GM23338 (cell line): ENCODE results near the gene KRTAP4-8. TPM values are rescaled to one million over a fixed set of nuclear protein-coding genes. Genes with fewer than 3 reads are reported as not detected.
"Not testable (repeated sequence)": the region's sequence is repeated elsewhere in the genome, so short reads cannot be mapped to it uniquely, and the experiment has no call there.

Source experiments
- ATAC-seq: fragments of 200-7000 bp; cut with Tn5 transposase; 3 replicates; pipeline ENCODE4 v1.9.1; 2020
- DNase-seq: peaks from one replicate; pipeline ENCODE4 v3.0.0-alpha.2; 2015; ENCODE audit warnings: low spot score
- H2AFZ ChIP-seq: fragments of 200-600 bp; sonication (generic); 2 replicates; pipeline ENCODE4 v1.8.0; 2016; ENCODE audit warnings: antibody characterized with exemption, mild to moderate bottlenecking, moderate library complexity
- H3F3A ChIP-seq: fragments of 200-600 bp; sonication (generic); replicated peaks from 2 replicates; pipeline ENCODE4 v1.8.0; 2017; ENCODE audit warnings: antibody characterized with exemption, mixed run types, low read depth
- H3K27ac ChIP-seq: fragments of 200-600 bp; sonication (generic); 2 replicates; pipeline ENCODE4 v1.6.1; 2016; ENCODE audit warnings: low read depth
- H3K27me3 ChIP-seq: fragments of 200-600 bp; sonication (generic); 2 replicates; pipeline ENCODE4 v1.8.0; 2016; ENCODE audit warnings: mild to moderate bottlenecking, mixed run types, moderate library complexity; ENCODE audit not compliant: insufficient read depth
- H3K36me3 ChIP-seq: fragments of 200-600 bp; sonication (generic); 2 replicates; pipeline ENCODE4 v1.8.0; 2016; ENCODE audit warnings: mild to moderate bottlenecking; ENCODE audit not compliant: insufficient read depth
- H3K4me1 ChIP-seq: fragments of 200-600 bp; sonication (generic); 2 replicates; pipeline ENCODE4 v1.8.0; 2016; ENCODE audit warnings: mild to moderate bottlenecking, moderate library complexity; ENCODE audit not compliant: insufficient read depth
- H3K4me2 ChIP-seq: fragments of 200-600 bp; sonication (generic); 2 replicates; pipeline ENCODE4 v1.7.1; 2017; ENCODE audit warnings: mixed run types
- H3K4me3 ChIP-seq: fragments of 200-600 bp; sonication (generic); 2 replicates; pipeline ENCODE4 v1.6.1; 2016; ENCODE audit warnings: mixed run types
- H3K79me2 ChIP-seq: fragments of 200-600 bp; sonication (generic); replicated peaks from 2 replicates; pipeline ENCODE4 v1.8.0; 2017; ENCODE audit warnings: mild to moderate bottlenecking; ENCODE audit not compliant: insufficient read depth
- H3K9me2 ChIP-seq: fragments of 200-600 bp; sonication (generic); 2 replicates; pipeline ENCODE4 v1.8.0; 2017; ENCODE audit not compliant: insufficient read depth
- H4K20me1 ChIP-seq: fragments of 200-600 bp; sonication (generic); replicated peaks from 2 replicates; pipeline ENCODE4 v1.8.0; 2017; ENCODE audit warnings: mild to moderate bottlenecking; ENCODE audit not compliant: insufficient read depth
- H3K27ac Mint-ChIP-seq: 2 replicates; pipeline ENCODE4 v1.8.0; 2020; ENCODE audit warnings: inconsistent platforms, mild to moderate bottlenecking, moderate library complexity, mixed read lengths
- H3K27me3 Mint-ChIP-seq: 3 replicates; pipeline ENCODE4 v1.8.0; 2022; ENCODE audit warnings: low read depth, mild to moderate bottlenecking, moderate library complexity, mixed read lengths, inconsistent platforms; ENCODE audit not compliant: insufficient read depth, poor library complexity
- H3K36me3 Mint-ChIP-seq: 3 replicates; pipeline ENCODE4 v1.8.0; 2021; ENCODE audit warnings: low read depth, mild to moderate bottlenecking, inconsistent platforms, moderate library complexity, mixed read lengths
- H3K4me1 Mint-ChIP-seq: 3 replicates; pipeline ENCODE4 v1.8.0; 2020; ENCODE audit warnings: mild to moderate bottlenecking, inconsistent platforms, mixed read lengths
- H3K4me3 Mint-ChIP-seq: 3 replicates; pipeline ENCODE4 v1.8.0; 2021; ENCODE audit warnings: moderate library complexity, mild to moderate bottlenecking, inconsistent platforms, mixed read lengths
- H3K9me3 Mint-ChIP-seq: 3 replicates; pipeline ENCODE4 v1.8.0; 2020; ENCODE audit warnings: moderate library complexity, mild to moderate bottlenecking, inconsistent platforms, mixed read lengths
- CREB1 ChIP-seq: fragments of 250-450 bp; sonication (Bioruptor Pico); IDR thresholded peaks from 2 replicates; pipeline ENCODE4 v1.5.0; 2020; ENCODE audit warnings: low read depth, mild to moderate bottlenecking, moderate library complexity
- CTCF ChIP-seq, 2 experiments: fragments of 200-600 bp in 1 of 2; sonication (generic) in 1 of 2; conservative IDR thresholded peaks; 2 replicates each; pipeline versions ENCODE4 v1.5.1 to v1.6.1; 2016 to 2017; ENCODE audit warnings: antibody characterized with exemption in 2 of 2, low read depth in 2 of 2, mild to moderate bottlenecking in 2 of 2, moderate library complexity in 1 of 2
- ETS1 ChIP-seq: IDR thresholded peaks from 2 replicates; pipeline ENCODE4 v1.6.1; 2016; ENCODE audit warnings: antibody characterized with exemption
- EZH2 ChIP-seq: fragments of 200-600 bp; sonication (generic); IDR thresholded peaks from one replicate; pipeline ENCODE4 v1.8.0; 2017; ENCODE audit warnings: antibody characterized with exemption, mild to moderate bottlenecking, low read depth; ENCODE audit not compliant: unreplicated experiment
- EZH2phosphoT487 ChIP-seq: fragments of 200-600 bp; sonication (generic); IDR thresholded peaks from one replicate; pipeline ENCODE4 v1.8.1; 2018; ENCODE audit warnings: antibody characterized with exemption; ENCODE audit not compliant: unreplicated experiment
- JUNB ChIP-seq: IDR thresholded peaks from one replicate; pipeline ENCODE4 v1.6.1; 2016; ENCODE audit warnings: antibody characterized with exemption; ENCODE audit not compliant: unreplicated experiment
- NANOG ChIP-seq: IDR thresholded peaks from 2 replicates; pipeline ENCODE4 v1.6.1; 2016; ENCODE audit warnings: antibody characterized with exemption, borderline replicate concordance
- POLR2AphosphoS5 ChIP-seq: IDR thresholded peaks from 2 replicates; pipeline ENCODE4 v1.6.1; 2016; ENCODE audit warnings: antibody characterized with exemption, low read depth
- ZNF114 ChIP-seq: fragments of 250-450 bp; sonication (Bioruptor Pico); IDR thresholded peaks from 2 replicates; pipeline ENCODE4 v1.5.0; 2020; ENCODE audit warnings: mild to moderate bottlenecking, moderate library complexity
- ZNF331 ChIP-seq: fragments of 250-450 bp; sonication (Bioruptor Pico); IDR thresholded peaks from 2 replicates; pipeline ENCODE4 v1.5.0; 2020; ENCODE audit warnings: low read depth, mild to moderate bottlenecking, moderate library complexity
- polyA plus RNA-seq: library from polyadenylated mRNA; unstranded; fragments of >200 nt; fragmentation: Nextera tagmentation; extraction: Ambion mirVana; gene quantifications from 2 replicates; pipeline ENCODE4 v1.2.1, GENCODE V29; 2016
- total RNA-seq: library from RNA; depleted of rRNA; stranded (reverse); fragments of >200 nt; shearing (Covaris generic); gene quantifications from 2 replicates; pipeline ENCODE4 v1.2.3, GENCODE V29; 2014
- TF ChIP-seq, protein P1 (sequence below): IDR thresholded peaks from one replicate; pipeline ENCODE4 v1.6.1; 2018; ENCODE audit warnings: antibody characterized with exemption; ENCODE audit not compliant: unreplicated experiment

KRTAP4-8 gene
- total and polyA plus RNA-seq, 2 experiments from 2014 or later, result not detected

DNA sequence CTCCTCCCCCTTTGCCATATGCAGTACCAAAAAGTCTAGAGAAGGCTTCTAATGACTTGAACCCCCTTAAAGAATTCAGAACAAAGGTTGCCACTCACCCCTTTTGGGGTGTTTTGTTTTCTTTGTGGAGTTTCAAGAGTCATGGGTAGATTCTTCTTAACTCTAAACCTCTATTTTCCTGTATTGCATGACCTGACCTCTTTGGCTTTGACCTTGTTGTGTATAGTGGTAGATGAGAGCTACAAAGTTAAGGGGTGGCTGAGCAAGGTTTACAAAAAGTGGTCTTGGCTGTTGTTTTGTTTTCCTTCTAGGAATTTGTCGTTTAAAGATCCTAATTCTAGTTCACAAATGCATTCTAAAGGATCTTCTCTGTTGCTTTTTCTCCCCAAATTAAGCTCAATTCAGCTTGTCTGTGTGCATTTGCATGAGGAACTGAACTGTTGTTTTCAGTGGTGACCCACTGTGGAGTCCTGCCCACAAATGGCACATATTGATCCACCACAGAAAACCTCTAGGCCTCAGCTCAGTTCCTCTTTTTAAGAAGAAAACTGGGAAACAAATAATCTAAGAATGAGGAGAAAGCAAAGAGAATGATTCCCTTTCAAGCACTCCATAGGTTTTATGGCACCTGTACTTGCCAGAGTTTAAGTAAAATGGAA lies 10.9 kb upstream of the KRTAP4-8 start:
- not testable (repeated sequence) for H3K79me2 ChIP-seq, DNase-seq, H3K27me3 ChIP-seq, H3K27me3 Mint-ChIP-seq, H3K27ac ChIP-seq, ATAC-seq, H4K20me1 ChIP-seq, H3K9me2 ChIP-seq, H3F3A ChIP-seq, H2AFZ ChIP-seq, H3K4me3 Mint-ChIP-seq, H3K4me3 ChIP-seq
- H3K36me3 Mint-ChIP-seq, result peaks cover 48% of the 10 kb centered on the region
- Histone ChIP-seq H3K36me3 (peaks cover 21% of the 10 kb centered on the region; the same call in 1 of the 2 replicates), H3K4me1 (peaks cover 25% of the 10 kb centered on the region), H3K4me2 (0 out of 2 replicates have a peak overlapping the region, but pooled peaks have one; percentile 19)
- peak overlapping the region; percentile 85 for H3K27ac Mint-ChIP-seq
- peaks cover 34% of the 10 kb centered on the region for H3K4me1 Mint-ChIP-seq
- H3K9me3 Mint-ChIP-seq, result peaks cover 50% of the 10 kb centered on the region

- Histone ChIP-seq H3K4me3 (no peak overlapping the region), H3K9me2 (no peaks in the 10 kb centered on the region), H3K36me3 (peaks cover 18% of the 10 kb centered on the region; the same call in 1 of the 2 replicates), H3K27me3 (no peaks in the 10 kb centered on the region), H3K4me1 (peaks cover 25% of the 10 kb centered on the region), H4K20me1 (no peaks in the 10 kb centered on the region), H2AFZ (no peak overlapping the region), H3F3A (no peaks in the 10 kb centered on the region), H3K79me2 (no peaks in the 10 kb centered on the region), H3K4me2 (0 out of 2 replicates have a peak overlapping the region, but pooled peaks have one; percentile 19), H3K27ac (no peak overlapping the region)
- no peak for TF ChIP-seq ZNF331 (CRISPR knock-in tag)
- no peak for TF ChIP-seq CTCF (conservative IDR thresholded peaks at IDR 0.05; ENCODE audit: low read depth in 2 of 2)
- no peak for TF ChIP-seq ETS1
- TF ChIP-seq JUNB, result no peak
- TF ChIP-seq EZH2, result no peak
- TF ChIP-seq, protein P1, sequence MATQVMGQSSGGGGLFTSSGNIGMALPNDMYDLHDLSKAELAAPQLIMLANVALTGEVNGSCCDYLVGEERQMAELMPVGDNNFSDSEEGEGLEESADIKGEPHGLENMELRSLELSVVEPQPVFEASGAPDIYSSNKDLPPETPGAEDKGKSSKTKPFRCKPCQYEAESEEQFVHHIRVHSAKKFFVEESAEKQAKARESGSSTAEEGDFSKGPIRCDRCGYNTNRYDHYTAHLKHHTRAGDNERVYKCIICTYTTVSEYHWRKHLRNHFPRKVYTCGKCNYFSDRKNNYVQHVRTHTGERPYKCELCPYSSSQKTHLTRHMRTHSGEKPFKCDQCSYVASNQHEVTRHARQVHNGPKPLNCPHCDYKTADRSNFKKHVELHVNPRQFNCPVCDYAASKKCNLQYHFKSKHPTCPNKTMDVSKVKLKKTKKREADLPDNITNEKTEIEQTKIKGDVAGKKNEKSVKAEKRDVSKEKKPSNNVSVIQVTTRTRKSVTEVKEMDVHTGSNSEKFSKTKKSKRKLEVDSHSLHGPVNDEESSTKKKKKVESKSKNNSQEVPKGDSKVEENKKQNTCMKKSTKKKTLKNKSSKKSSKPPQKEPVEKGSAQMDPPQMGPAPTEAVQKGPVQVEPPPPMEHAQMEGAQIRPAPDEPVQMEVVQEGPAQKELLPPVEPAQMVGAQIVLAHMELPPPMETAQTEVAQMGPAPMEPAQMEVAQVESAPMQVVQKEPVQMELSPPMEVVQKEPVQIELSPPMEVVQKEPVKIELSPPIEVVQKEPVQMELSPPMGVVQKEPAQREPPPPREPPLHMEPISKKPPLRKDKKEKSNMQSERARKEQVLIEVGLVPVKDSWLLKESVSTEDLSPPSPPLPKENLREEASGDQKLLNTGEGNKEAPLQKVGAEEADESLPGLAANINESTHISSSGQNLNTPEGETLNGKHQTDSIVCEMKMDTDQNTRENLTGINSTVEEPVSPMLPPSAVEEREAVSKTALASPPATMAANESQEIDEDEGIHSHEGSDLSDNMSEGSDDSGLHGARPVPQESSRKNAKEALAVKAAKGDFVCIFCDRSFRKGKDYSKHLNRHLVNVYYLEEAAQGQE, result no peak
- no peak for TF ChIP-seq NANOG
- TF ChIP-seq EZH2phosphoT487, result no peak
- no peak for TF ChIP-seq CREB1
- no peak for TF ChIP-seq POLR2AphosphoS5
- TF ChIP-seq ZNF114 (CRISPR knock-in tag), result no peak
- Mint-ChIP-seq H3K4me1 (peaks cover 34% of the 10 kb centered on the region), H3K4me3 (no peak overlapping the region), H3K27ac (peak overlapping the region; percentile 72), H3K36me3 (peaks cover 41% of the 10 kb centered on the region), H3K9me3 (peaks cover 42% of the 10 kb centered on the region), H3K27me3 (peaks cover 7% of the 10 kb centered on the region)
- DNase-seq (no peak), ATAC-seq (no peak)
Observed at GRCh38 chr17:41107941-41108450, 10.1 kb upstream of the KRTAP4-8 start.

GRCh38 chr17:41105347-41105746 lies 7.4 kb upstream of the KRTAP4-8 start, which contains the start of gene KRTAP4-9:
Gene KRTAP4-9 (plus strand): TSS chr17:41105389. CDS start chr17:41105389, 0 bp downstream.
- not testable (repeated sequence) for H3F3A ChIP-seq, H3K4me2 ChIP-seq, H3K27ac ChIP-seq, H3K36me3 ChIP-seq, H3K4me3 Mint-ChIP-seq, H3K27me3 Mint-ChIP-seq, H3K9me2 ChIP-seq, H3K79me2 ChIP-seq, ATAC-seq, H3K27me3 ChIP-seq, H3K4me3 ChIP-seq, H4K20me1 ChIP-seq, H3K27ac Mint-ChIP-seq, DNase-seq, H2AFZ ChIP-seq
- Mint-ChIP-seq H3K9me3 (peaks cover 19% of the 10 kb centered on the region), H3K4me1 (peaks cover 46% of the 10 kb centered on the region), H3K36me3 (peaks cover 22% of the 10 kb centered on the region)
- peaks cover 25% of the 10 kb centered on the region for H3K4me1 ChIP-seq
